ENCODE measurements around the gene RRAS2.
A peak's percentile ranks its signal among the peaks of the same experiment; 100 is the strongest.
"Not testable (repeated sequence)": the region's sequence is repeated elsewhere in the genome, so short reads cannot be mapped to it uniquely, and the experiment has no call there.

The RRAS2 gene

DNA sequence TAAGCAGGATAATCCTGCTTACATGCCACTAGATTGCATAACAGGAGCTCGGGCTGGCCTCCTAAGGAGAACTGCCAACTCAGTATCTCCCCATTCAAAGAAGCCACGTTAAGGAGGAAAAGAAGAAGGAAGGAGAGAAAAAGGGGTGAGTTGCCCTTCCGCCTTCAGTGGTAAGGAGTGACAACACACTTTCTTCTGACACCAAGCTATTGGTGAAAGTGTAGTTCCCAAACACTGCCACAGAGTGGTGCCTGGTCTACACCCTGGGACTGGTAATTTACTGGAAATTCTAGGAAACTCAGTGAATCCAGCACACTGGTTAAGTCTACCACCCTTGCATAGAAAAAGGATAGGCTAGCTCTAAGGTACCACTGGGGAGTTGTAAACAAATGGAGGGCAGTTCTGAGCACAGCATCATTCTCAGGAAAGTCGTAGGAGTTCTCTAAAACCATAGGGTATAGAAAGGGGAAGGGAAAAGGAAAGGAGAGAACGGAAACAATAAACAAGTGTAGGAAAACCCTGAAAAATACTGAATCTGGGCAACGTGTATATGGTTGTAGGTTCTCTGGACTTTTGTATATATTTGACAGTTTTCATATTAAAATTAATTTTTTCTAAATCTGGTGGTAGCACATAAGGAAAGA, 58.2 kb downstream of the RRAS2 start:
- DNase-seq = peak; percentile 23

GRCh38 chr11:14299921-14300320, 59.1 kb downstream of the RRAS2 start:
- no peak for DNase-seq

GRCh38 chr11:14290422-14290821, 68.6 kb downstream of the RRAS2 start:
- DNase-seq = no peak

DNA sequence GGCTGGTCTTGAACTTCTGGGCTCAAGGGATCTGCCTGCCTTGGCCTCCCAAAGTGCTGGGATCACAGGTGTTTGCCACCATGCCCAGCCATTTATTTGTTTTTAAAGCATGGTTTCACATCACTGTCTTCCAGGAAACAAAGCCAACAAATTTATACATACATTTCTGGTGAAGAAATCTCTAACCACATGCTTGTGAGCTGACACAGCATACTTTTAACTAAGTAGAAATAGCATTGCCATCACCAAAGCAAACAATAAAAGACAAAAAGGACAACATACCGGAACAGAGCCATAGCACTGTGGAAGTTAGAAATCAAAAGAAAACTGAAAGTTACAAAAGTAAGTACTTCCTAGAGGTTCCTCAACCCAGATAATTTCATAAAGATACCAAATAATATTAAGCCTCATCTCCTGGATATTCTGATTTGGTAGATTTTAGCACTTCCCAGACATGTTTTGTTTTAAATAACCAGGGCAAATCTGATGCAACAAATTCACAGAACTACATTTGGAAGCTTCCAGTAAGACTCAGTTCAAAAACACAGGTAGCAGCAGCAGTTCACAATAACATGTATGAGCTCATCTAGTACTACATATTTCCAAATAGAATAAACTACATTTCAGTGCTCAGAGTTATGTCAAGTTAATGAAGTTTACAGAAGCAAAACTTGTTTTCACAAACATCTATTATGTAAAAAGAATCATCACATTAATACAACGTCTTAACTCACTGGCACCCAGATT, 70.6 kb downstream of the RRAS2 start:
- no peak for DNase-seq

DNA sequence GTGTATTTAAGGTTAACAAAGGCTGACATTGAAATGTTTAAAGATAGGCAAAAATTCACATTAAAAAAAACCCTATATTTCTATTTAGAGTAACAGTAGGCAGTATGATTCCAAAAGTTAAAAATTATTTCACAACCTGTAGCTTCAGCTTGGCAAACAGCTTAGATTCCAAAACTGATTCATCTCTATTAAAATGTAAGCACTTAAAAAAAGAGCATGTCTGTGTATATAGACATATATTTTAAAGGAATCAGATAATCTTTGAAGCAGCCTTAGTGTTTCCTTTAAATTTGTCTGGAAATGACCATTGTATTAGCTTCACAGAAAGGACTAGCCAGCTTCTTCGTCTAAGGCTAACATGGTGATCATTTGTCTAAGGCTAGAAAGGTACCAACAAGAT, 80.1 kb downstream of the RRAS2 start:
- DNase-seq = not testable (repeated sequence)

GRCh38 chr11:14275076-14275475, 83.9 kb downstream of the RRAS2 start:
- no peak for DNase-seq

DNA sequence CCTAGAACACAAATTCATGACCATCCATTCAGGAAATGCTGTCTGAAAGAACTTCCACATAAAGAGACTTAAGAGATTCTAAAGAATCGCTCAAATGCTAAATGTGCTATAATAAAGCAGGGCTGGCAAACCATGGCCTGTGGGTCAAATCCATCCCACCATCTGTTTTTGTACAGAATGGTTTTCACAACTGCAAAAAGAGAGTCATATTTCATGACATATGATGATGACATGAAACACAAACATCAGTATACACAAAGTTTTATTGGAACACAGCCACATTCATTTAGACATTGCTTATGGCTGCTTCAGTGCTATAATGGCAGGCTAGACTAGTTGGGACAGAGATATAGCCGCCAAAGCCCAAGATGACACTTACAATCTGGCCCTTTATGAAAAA, 85.1 kb downstream of the RRAS2 start:
- no peak for DNase-seq

DNA sequence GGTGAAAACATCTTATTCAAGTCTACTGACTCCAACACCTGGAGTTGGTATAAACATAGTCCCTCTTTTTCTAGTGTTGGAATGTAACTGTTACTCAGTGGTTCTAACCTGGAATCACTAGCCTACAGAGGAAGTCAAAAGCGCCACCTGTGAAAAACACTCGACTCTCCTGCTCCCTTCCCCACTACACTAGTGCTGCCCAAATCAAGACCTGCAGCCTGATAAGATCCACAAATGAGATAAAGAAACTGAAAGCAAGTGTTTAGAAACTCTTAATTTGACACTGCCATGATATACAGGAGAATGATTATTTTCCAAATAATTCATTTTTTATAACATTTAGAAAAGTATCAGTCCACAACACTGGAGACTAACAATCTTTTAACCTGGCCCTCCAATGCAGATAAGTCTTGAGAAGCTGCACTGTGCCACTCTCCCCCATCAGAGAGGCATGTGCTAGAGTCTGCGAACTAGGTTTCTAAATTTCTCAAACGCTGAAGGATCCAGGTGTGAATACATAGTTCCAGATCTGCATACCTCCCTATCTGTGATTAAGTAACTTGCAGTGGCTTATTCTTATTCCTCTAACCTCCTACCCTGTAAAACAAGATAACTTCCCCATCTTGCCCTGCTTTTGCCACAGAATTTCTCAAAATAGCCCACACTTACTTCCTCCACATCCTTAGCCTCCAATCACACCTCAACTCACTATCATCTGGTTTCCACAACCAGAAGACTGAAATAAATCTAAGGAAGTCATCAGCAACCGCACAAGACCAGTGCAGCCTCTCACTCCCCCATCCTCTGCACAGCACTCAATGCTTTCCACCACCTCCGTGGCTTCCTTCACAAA, 88.1 kb downstream of the RRAS2 start:
- no peak for DNase-seq

GRCh38 chr11:14269692-14270573, 89.0 kb downstream of the RRAS2 start:
- DNase-seq = no peak

DNA sequence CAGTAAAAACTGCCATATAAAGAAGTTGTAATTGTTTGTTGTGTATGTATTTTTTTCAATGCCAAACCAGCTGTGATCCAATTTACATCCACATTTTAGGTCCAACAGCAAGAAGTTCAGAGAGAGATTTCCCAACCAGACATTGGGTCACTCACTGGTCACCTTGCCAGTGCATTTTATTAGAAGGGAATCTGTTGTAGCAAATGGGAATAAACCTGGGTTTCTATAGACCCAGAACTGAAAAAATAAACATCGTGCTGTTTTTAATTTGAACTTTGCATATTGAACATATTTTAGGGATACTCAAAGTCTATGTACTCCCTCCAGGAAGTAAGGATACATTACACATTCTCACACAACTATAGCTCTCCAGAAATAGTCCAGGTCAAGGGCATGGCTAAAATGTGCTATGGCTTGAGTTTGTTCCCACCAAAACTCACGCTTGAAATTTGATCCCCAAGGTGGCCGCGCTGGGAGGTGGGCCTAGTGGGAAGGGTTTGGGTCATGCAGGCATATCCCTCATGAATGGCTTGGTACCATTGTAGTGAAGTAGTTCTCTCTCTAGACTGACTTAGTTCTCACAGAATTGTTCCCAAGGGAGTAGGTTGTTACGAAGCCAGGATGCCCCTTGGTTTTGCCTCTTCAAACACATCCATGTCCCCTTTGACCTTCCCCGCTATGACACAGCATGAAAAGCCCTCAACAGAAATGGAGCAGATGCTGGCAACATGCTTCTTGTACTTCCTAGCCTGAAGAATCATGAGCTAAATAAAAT, 90.9 kb downstream of the RRAS2 start:
- DNase-seq = no peak

DNA sequence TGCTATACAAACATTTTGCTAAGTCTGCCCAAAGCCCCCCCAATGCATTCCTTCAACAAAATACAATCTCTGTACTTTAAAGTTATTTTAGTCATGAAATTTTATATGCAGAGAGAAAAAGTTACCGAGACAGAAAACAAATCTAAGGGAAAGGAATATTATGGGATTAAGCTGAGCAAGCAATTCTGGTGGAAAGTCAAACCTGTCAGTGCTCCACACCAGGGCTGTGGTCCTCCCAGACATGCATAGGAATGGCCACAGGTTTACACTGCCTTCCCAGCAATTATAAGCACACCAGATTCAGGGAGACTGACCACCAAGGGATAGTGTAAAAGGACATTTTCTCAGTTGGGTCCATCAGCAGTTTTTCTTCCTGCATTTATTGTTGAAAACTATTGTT, 92.4 kb downstream of the RRAS2 start:
- DNase-seq = no peak

- DNase-seq = no peak
These were observed 94.0 kb downstream of the RRAS2 start for GRCh38 chr11:14264966-14265365.

DNA sequence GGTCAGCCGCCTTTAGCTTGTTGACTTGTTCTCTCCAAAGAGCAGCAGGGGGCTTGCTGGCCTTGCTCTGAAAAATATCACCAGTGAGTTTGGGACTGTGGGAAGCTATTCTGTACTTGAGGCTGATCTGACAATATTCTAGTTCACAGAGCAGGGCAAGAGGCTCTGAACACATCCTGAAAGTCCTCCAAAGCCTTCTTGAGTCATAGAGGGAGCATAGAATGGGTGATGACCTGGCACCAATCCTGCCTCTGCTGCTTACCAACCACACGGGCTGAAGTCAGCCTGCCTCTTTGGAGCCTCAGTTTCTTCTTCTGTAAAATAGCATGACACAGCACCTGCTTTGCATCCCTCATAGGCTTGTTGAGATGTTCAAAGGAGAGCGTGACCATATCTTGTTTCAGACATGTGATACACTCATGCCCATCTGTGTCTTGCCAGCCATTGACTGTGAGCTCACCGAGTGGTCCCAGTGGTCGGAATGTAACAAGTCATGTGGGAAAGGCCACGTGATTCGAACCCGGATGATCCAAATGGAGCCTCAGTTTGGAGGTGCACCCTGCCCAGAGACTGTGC, 96.6 kb downstream of the RRAS2 start:
- no peak for DNase-seq

DNA sequence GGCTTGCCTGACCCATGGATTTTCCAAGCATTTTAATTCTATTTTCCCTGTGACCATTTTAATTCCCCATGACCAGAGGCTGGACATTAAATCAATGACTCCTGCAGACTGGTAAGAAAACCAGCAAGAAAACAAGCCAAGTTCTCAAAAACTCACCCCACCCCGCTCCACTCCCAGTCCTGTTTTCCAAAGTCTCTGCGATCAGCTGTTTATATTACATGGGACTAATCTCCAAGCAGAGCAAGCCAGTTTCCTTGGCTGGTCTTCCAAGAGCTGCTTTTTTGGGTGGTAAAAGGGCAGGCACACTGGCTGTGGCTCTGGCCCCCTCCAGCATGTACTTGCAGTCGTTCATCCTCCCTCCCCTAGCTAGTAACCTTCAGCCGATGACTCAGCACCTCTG, 97.9 kb downstream of the RRAS2 start:
- no peak for DNase-seq

DNA sequence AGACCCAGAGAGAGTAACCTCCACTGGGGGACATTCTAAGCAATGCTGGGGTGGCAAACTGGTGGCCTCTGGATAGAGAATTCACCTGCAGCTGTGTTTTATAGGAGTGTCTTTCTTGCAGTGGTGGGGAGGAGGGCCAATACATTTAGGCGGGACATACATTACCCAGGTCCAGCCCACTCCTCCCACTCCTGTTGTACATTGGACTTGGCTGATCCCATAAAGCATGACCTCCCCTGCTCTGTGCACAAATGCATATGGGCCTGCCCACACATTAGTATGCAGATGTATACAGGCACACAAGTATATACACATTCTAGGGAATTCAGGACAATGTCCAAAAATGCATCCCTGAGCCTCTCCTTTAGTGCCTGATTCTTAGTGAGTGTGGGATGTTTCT, 99.1 kb downstream of the RRAS2 start:
- no peak for DNase-seq

GRCh38 chr11:14259186-14259784, 99.7 kb downstream of the RRAS2 start:
- DNase-seq = no peak

GRCh38 chr11:14258221-14258935, 100.6 kb downstream of the RRAS2 start:
- no peak for DNase-seq

GRCh38 chr11:14255238-14255534, 103.8 kb downstream of the RRAS2 start:
- DNase-seq = no peak

- no peak for DNase-seq
These were observed 104.3 kb downstream of the RRAS2 start for GRCh38 chr11:14254533-14255237.

GRCh38 chr11:14253840-14254239, 105.1 kb downstream of the RRAS2 start:
- no peak for DNase-seq
